ENCODE measurements around the gene PSTPIP1. TPM values are rescaled to one million over a fixed set of nuclear protein-coding genes. Genes with fewer than 3 reads are reported as not detected.
A peak's percentile ranks its signal among the peaks of the same experiment; 100 is the strongest.

Gene PSTPIP1
- total RNA-seq, 2 donors from 2014 or later: 3.3 to 3.6 TPM

DNA sequence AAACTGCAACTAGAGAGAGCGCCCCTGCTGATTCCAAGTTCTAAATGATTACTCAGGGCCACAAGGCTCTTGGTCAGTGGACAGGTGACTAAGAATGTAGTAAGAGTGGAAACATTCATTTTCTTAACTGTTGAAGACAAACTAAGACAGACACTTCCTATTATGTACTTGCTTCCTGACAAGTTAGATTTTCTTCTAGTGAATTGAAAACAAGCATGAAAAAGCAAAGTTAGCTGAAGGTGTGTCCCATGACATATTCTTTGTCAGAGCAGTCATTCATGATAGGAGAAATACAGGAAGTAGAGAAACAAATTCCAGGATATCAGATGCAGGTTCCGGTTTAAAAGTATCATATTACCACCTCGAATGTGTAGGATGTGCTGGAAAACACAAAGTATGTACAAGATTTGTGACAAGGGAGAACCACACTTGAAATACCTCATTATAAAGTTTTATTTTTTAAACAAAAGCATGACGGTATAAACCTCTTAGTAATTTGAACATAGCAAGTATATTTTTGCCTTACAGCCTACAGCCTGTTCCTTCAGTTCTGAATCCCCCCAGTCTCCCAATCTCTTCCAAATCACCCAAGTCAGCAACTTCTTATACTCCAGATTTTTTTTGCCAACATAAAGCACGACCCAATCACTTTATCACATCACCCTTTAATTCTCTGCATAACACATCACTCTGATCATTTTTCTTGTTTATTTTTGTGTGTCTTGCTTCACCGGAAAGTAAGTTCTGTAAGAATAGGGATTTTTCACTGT lies 69.8 kb downstream of the PSTPIP1 start:
- no peaks in the 10 kb centered on the region for H3K9me3 ChIP-seq
- peak overlapping the region; percentile 4 to 62 (median 32) for H3K27ac ChIP-seq
- TF ChIP-seq CTCF (IDR thresholded peaks at IDR 0.05) (no peak), POLR2A (IDR thresholded peaks at IDR 0.05) (no peak)
- peak; percentile 16 for ATAC-seq
- H3K4me3 ChIP-seq: no peak overlapping the region
- WGBS, 2 donors: 54 to 58% methylated on average over 6 of the region's 6 CpGs
- peaks cover 84% of the 10 kb centered on the region for H3K4me1 ChIP-seq
- no peak for DNase-seq
- no peaks in the 10 kb centered on the region for H3K27me3 ChIP-seq
- H3K36me3 ChIP-seq (replicated peaks in 1 of 2; ENCODE audit: insufficient read depth in 1 of 2, low read depth in 2 of 2): no peaks in the 10 kb centered on the region
- intact Hi-C loops (cut with DNase I): no loop called here

- TF ChIP-seq POLR2A (IDR thresholded peaks at IDR 0.05) (no peak), CTCF (IDR thresholded peaks at IDR 0.05) (no peak)
- 27 to 35% methylated on average over 3 of the region's 3 CpGs for WGBS, 2 donors
- peak in 1 of 4 donors; percentile 37 for DNase-seq
- Histone ChIP-seq H3K36me3 (replicated peaks in 1 of 2; ENCODE audit: insufficient read depth in 1 of 2, low read depth in 2 of 2) (no peaks in the 10 kb centered on the region), H3K4me3 (no peak overlapping the region), H3K27me3 (no peaks in the 10 kb centered on the region), H3K9me3 (no peaks in the 10 kb centered on the region), H3K27ac (peak overlapping the region; percentile 32 to 93 (median 77)), H3K4me1 (peaks cover 68% of the 10 kb centered on the region)
- ATAC-seq: peak; percentile 39
- intact Hi-C loops (cut with DNase I): no loop called here
These were observed 72.2 kb downstream of the PSTPIP1 start for GRCh38 chr15:77066971-77067690.

- TF ChIP-seq CTCF (IDR thresholded peaks at IDR 0.05): no peak
- TF ChIP-seq POLR2A (IDR thresholded peaks at IDR 0.05): no peak
- 8 to 16% methylated on average over 3 of the region's 3 CpGs for WGBS, 2 donors
- Histone ChIP-seq H3K27ac (peak overlapping the region; percentile 32 to 93 (median 75)), H3K4me1 (peaks cover 68% of the 10 kb centered on the region), H3K9me3 (no peaks in the 10 kb centered on the region), H3K36me3 (replicated peaks in 1 of 2; ENCODE audit: insufficient read depth in 1 of 2, low read depth in 2 of 2) (no peaks in the 10 kb centered on the region), H3K27me3 (no peaks in the 10 kb centered on the region), H3K4me3 (no peak overlapping the region)
- DNase-seq (no peak), ATAC-seq (no peak)
- intact Hi-C loops (cut with DNase I): no loop called here
These were observed 72.9 kb downstream of the PSTPIP1 start for GRCh38 chr15:77067691-77068367.

- Histone ChIP-seq H3K36me3 (replicated peaks in 1 of 2; ENCODE audit: insufficient read depth in 1 of 2, low read depth in 2 of 2) (no peaks in the 10 kb centered on the region), H3K9me3 (no peaks in the 10 kb centered on the region), H3K4me1 (peaks cover 63% of the 10 kb centered on the region), H3K27ac (peak overlapping the region in 3 of 4 donors; percentile 84 to 93 (median 86)), H3K27me3 (no peaks in the 10 kb centered on the region), H3K4me3 (no peak overlapping the region)
- intact Hi-C loops (cut with DNase I): no loop called here
- no peak for DNase-seq
- no peak for ATAC-seq
- no peak for TF ChIP-seq POLR2A (IDR thresholded peaks at IDR 0.05)
- no peak for TF ChIP-seq CTCF (IDR thresholded peaks at IDR 0.05)
- 82 to 84% methylated on average over 7 of the region's 7 CpGs for WGBS, 2 donors
These were observed 73.7 kb downstream of the PSTPIP1 start for GRCh38 chr15:77068633-77069032.
